Ascending aorta (tissue), 2 donors: ENCODE results near the gene ZNF594. TPM values are rescaled to one million over a fixed set of nuclear protein-coding genes. Genes with fewer than 3 reads are reported as not detected.
A peak's percentile ranks its signal among the peaks of the same experiment; 100 is the strongest.
"Not testable (repeated sequence)": the region's sequence is repeated elsewhere in the genome, so short reads cannot be mapped to it uniquely, and the experiment has no call there.

ENCODE experiments used
- DNase-seq, 2 donors: peaks; one replicate each; pipeline ENCODE4 v3.0.0-alpha.2; 2019; ENCODE audit warnings: low spot score in 2 of 2
- H3K27ac ChIP-seq, 2 donors: fragments of 200-600 bp; sonication (generic); one replicate each; pipeline ENCODE4 v1.5.1; 2016 to 2017; ENCODE audit warnings: mild to moderate bottlenecking in 1 of 2
- H3K27me3 ChIP-seq: fragments of 200-600 bp; sonication (generic); one replicate; pipeline ENCODE4 v1.5.1; 2017
- H3K36me3 ChIP-seq, 2 donors: fragments of 200-600 bp; sonication (generic); one replicate each; pipeline ENCODE4 v1.5.1; 2016
- H3K4me1 ChIP-seq, 2 donors: fragments of 200-600 bp; sonication (generic); one replicate each; pipeline ENCODE4 v1.5.1; 2016 to 2017; ENCODE audit warnings: mild to moderate bottlenecking in 1 of 2
- H3K4me3 ChIP-seq, 2 donors: fragments of 200-600 bp; sonication (generic); one replicate each; pipeline ENCODE4 v1.5.1; 2016 to 2017; ENCODE audit warnings: mild to moderate bottlenecking in 1 of 2
- H3K9me3 ChIP-seq, 2 donors: fragments of 200-600 bp; sonication (generic); one replicate each; pipeline ENCODE4 v1.5.1; 2016
- CTCF ChIP-seq, 3 experiments: fragments of 200-600 bp in 2 of 3; fragments of 450-650 bp in 1 of 3; sonication (generic) in 2 of 3; IDR thresholded peaks; one replicate each; pipeline ENCODE4 v1.5.1; 2016 to 2019; ENCODE audit warnings: antibody characterized with exemption in 3 of 3, mild to moderate bottlenecking in 1 of 3, moderate library complexity in 1 of 3
- intact Hi-C: fragments of 100-400 bp; cut with DNase I; formaldehyde crosslinking; loops from one replicate; pipeline ENCODE4 v1.15.1; 2023
- total RNA-seq: library from RNA; depleted of rRNA; stranded (reverse); fragments of >200 nt; gene quantifications from one replicate; pipeline ENCODE4 v1.1.0, GENCODE V29; 2016

The ZNF594 gene
- total RNA-seq, 1 donor from 2014 or later = 0.21 TPM

- no peak for TF ChIP-seq CTCF (IDR thresholded peaks at IDR 0.05)
- H3K27me3 ChIP-seq = no peaks in the 10 kb centered on the region
- no peaks in the 10 kb centered on the region for H3K4me1 ChIP-seq
- H3K36me3 ChIP-seq = no peaks in the 10 kb centered on the region
- DNase-seq = peak in 1 of 2 donors; percentile 37
- no peak overlapping the region for H3K27ac ChIP-seq
- H3K4me3 ChIP-seq = no peak overlapping the region
- H3K9me3 ChIP-seq = no peaks in the 10 kb centered on the region
- intact Hi-C loops = no loop called here
Measured at GRCh38 chr17:5133311-5133710, 58.4 kb downstream of the ZNF594 start.

DNA sequence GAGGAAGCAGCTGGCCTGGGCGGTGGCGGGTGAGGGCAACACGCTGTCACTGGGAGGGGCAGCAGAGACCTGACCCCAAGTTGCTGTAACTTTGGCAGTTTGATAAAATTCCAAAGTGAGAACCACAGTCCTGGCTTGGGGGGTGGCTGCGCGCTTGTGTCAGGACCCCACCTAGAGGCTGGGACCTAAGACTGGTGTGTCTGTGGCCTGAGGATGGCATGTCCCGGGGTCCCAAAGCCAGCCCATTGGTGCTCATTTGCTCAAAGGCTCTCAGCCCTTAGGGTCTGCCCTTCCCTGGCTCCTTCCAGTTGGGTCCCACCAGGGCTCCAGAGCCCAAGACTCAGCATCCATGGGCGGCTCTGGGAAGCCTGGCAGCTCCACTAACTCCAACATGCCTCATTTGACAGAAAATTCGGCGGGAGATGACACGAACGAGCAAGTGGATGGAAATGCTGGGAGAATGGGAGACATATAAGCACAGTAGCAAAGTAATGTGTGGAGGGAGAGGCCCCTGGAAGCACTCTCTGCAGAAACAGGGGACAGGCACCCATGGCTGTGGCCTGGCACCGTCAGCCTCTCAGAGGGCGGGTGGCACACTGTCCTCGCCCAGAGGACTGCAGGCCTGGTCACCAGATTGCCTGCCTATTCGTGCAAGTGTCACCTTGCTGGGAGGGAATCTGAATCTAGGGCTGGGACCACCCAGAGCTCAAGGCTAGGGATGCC lies 59.0 kb downstream of the ZNF594 start:
- H3K4me3 ChIP-seq, H3K4me1 ChIP-seq, intact Hi-C loops, H3K36me3 ChIP-seq, H3K9me3 ChIP-seq, H3K27ac ChIP-seq, H3K27me3 ChIP-seq: not testable (repeated sequence)
- DNase-seq = peak in 1 of 2 donors; percentile 45

- H3K9me3 ChIP-seq, H3K36me3 ChIP-seq, intact Hi-C loops, H3K27ac ChIP-seq, H3K4me3 ChIP-seq, H3K4me1 ChIP-seq, H3K27me3 ChIP-seq: not testable (repeated sequence)
- DNase-seq = peak in 1 of 2 donors; percentile 48
Measured at GRCh38 chr17:5131799-5132502, 59.7 kb downstream of the ZNF594 start.

DNA sequence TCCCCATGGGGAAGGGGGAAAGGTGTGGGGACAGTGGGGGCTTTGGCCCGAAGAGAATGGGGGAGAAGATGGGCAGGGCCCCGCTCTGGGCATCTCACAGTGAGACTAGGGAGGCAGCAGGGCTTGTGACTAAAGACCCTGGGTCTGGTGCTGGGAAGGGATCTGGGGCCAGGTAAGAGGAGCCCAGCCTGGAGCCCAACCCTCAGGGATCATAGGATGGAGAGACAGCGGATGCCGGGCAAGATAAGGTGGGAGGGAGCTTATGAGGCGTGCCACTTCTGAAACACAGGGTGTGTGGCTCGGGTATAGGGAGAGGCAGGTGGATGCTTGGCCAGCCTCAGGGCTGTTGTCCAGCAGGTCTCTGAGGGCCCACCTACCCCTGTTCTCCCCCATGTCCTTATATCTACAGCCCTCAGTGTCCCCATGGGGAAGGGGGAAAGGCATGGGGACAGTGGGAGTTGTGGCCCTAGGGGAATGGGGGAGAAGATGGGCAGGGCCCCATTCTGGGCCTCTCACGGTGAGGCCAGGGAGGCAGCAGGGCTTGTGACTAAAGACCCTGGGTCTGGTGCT lies 60.4 kb downstream of the ZNF594 start:
- H3K4me1 ChIP-seq = no peaks in the 10 kb centered on the region
- H3K27ac ChIP-seq = no peak overlapping the region

GRCh38 chr17:5130687-5131086 lies 61.0 kb downstream of the ZNF594 start:
- H3K4me3 ChIP-seq, intact Hi-C loops, DNase-seq: not testable (repeated sequence)

More for the DNA sequence above, 60.4 kb downstream of the ZNF594 start:
- H3K4me3 ChIP-seq = no peak overlapping the region
- DNase-seq = no peak
- H3K27me3 ChIP-seq = no peaks in the 10 kb centered on the region
- intact Hi-C loops = no loop called here
- H3K36me3 ChIP-seq = no peaks in the 10 kb centered on the region
- no peak for TF ChIP-seq CTCF (IDR thresholded peaks at IDR 0.05)
- H3K9me3 ChIP-seq = no peaks in the 10 kb centered on the region

DNA sequence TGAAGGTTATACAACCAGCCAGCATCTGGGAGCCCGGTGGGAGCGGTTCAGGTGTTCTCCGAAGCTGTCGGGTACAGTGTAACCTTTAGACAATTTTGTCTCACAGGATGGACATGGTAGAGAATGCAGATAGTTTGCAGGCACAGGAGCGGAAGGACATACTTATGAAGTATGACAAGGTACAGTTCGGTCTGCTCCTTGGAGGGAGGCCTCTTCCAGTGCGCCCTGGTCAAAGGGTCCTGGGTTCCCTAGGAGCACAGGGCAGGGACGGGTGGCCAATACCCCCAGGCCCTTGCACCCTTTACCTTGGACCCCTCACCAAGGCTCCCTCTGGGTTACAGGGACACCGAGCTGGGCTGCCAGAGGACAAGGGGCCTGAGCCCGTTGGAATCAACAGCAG lies 61.4 kb downstream of the ZNF594 start:
- H3K4me1 ChIP-seq, DNase-seq, intact Hi-C loops, H3K27me3 ChIP-seq, H3K9me3 ChIP-seq, H3K36me3 ChIP-seq, H3K27ac ChIP-seq, H3K4me3 ChIP-seq: not testable (repeated sequence)

More at GRCh38 chr17:5130687-5131086, 61.0 kb downstream of the ZNF594 start:
- not testable (repeated sequence) for H3K4me1 ChIP-seq, H3K27me3 ChIP-seq, H3K36me3 ChIP-seq, H3K27ac ChIP-seq, H3K9me3 ChIP-seq

- H3K9me3 ChIP-seq, H3K36me3 ChIP-seq, H3K4me3 ChIP-seq, H3K27me3 ChIP-seq, intact Hi-C loops, H3K4me1 ChIP-seq, H3K27ac ChIP-seq: not testable (repeated sequence)
- DNase-seq = peak in 1 of 2 donors; percentile 28
Measured at GRCh38 chr17:5129770-5130169, 61.9 kb downstream of the ZNF594 start.

Other genes with a start within 250 kb of the ZNF594 start
- gene PFN1, start 243.3 kb downstream of the ZNF594 start, total RNA-seq = 1,046 TPM
- not detected for gene ENO3, start 240.7 kb downstream of the ZNF594 start, total RNA-seq
- gene SPAG7, start 224.1 kb downstream of the ZNF594 start, total RNA-seq = 4.9 TPM
- 72.1 TPM for gene CAMTA2, start 204.2 kb downstream of the ZNF594 start, total RNA-seq
- not detected for gene INCA1, start 194.3 kb downstream of the ZNF594 start, total RNA-seq
- gene KIF1C, start 193.9 kb downstream of the ZNF594 start, total RNA-seq = 94.0 TPM
- not detected for gene SLC52A1, start 156.4 kb downstream of the ZNF594 start, total RNA-seq
- 0.21 TPM for gene ZFP3, start 113.4 kb downstream of the ZNF594 start, total RNA-seq
- gene ZNF232, start 80.0 kb downstream of the ZNF594 start, total RNA-seq = 2.3 TPM
- gene USP6, start 75.8 kb downstream of the ZNF594 start, total RNA-seq = 0.11 TPM
- gene SCIMP, start 43.0 kb upstream of the ZNF594 start, total RNA-seq = 0.21 TPM
- 9.3 TPM for gene RABEP1, start 90.4 kb upstream of the ZNF594 start, total RNA-seq
- gene NUP88, start 227.8 kb upstream of the ZNF594 start, total RNA-seq = 102 TPM
- gene RPAIN, start 228.3 kb upstream of the ZNF594 start, total RNA-seq = 6.4 TPM
- 152 TPM for gene C1QBP, start 247.3 kb upstream of the ZNF594 start, total RNA-seq